ENCODE results near the gene ERVK3-1.
A peak's percentile ranks its signal among the peaks of the same experiment; 100 is the strongest.
"Not testable (repeated sequence)": the region's sequence is repeated elsewhere in the genome, so short reads cannot be mapped to it uniquely, and the experiment has no call there.

Gene ERVK3-1, protein sequence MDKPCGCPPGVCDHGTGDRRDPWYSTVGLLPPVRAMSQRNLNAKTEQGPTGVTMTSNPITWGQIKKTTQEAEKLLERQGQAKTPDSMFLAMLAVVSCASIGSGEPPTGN

DNA sequence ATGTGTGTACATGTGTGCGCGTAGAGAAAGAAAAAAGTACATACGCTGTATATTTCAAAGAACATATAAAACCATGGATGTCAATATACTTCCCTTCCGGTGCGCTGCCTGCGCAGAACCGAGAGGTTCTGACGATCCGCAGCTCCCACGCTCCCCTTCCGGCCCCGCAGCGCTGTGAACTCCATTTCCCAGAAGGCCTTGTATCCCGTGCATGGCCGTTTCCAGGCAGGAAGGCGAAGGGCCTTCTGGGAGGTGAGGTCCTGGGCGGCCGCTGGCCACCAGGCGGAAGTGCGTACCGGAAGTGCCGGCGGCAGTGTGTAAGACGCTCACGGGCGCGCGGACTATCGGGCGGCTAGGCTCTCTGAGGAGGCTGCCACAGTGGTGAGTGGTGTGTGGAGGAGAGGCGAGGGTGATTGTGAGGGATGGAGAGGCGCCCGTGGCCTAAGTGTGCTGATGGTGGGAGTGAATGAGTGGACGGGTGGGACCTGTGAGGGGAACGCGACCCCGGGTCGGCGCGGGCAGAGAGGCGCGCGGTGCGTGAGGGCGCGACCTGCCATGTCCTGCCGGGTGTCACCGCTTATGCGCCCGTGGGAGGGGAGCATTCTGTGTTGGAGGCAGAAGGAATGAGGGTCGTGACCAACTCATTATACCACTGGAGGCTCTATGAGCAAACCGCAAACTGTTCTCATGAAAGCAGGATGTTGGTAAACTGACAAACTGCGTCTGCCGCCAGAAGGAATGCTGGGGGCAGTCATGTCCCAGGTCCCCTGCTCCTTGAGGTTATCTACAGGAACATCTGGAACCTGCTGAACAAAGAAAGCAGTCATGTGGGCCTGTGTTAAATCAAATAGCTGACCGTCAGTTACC is at the start of gene ERVK3-1:
ERVK3-1 (plus strand) TSS at position 313 of the 867 bp plus-strand sequence. CDS start 6,792 bp downstream, outside the sequence.
- peak within 1 kb of the TSS; percentile 97 for H3K4me3 ChIP-seq (ENCODE audit: low read depth, low read length)

DNA sequence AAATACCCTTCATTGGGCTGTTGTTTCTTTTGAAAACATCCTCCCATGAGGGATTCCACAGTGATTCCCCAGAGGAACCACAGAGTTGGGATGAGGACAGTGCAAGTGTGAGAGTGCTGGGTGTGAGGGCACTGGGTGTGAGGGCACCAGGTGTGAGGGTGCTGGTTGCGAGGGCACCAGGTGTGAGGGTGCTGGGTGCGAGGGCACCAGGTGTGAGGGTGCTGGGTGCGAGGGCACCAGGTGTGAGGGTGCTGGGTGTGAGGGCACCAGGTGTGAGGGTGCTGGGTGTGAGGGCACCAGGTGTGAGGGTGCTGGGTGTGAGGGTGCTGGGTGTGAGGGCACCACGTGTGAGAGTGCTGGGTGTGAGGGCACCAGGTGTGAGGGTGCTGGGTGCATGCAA is 46.9 kb upstream of the ERVK3-1 start:
- not testable (repeated sequence) for H3K4me3 ChIP-seq (ENCODE audit: low read depth, low read length)

DNA sequence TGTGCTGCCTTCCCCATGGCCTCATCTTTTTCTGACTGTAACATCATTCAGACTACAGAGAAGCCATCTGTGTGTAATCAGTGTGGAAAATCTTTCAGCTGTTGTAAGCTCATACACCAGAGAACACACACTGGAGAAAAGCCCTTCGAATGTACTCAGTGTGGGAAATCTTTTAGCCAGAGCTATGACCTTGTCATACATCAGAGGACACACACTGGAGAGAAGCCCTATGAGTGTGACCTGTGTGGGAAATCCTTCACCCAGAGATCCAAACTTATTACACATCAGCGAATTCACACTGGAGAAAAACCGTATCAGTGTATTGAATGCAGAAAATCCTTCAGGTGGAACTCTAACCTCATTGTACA is 43.6 kb upstream of the ERVK3-1 start:
- H3K4me3 ChIP-seq (ENCODE audit: low read depth, low read length): no peak overlapping the region

DNA sequence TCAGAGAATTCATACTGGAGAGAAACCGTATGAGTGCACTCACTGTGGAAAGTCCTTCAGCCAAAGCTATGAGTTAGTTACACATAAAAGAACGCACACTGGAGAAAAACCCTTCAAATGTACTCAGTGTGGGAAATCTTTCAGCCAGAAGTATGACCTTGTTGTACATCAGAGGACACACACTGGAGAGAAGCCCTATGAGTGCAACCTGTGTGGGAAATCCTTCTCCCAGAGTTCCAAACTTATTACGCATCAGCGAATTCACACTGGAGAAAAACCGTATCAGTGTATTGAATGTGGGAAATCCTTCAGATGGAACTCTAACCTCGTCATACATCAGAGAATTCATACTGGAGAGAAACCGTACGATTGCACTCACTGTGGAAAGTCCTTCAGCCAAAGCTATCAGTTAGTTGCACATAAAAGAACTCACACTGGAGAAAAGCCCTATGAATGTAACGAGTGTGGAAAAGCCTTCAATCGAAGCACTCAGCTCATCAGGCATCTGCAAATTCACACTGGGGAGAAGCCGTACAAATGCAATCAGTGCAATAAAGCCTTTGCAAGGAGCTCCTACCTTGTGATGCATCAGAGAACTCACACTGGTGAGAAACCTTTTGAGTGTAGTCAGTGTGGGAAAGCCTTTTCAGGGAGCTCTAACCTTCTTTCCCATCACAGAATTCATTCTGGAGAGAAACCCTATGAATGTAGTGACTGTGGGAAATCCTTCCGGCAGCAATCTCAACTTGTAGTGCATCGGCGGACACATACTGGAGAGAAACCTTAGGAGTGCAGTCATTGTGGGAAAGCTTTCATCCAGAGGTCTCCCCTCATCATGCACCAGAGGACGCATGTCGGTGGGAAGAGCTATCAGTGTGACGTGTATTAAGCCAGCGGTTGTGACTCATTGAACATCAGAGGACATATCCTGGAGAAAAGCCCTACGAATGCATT is 42.9 kb upstream of the ERVK3-1 start:
- H3K4me3 ChIP-seq (ENCODE audit: low read depth, low read length): no peak overlapping the region

DNA sequence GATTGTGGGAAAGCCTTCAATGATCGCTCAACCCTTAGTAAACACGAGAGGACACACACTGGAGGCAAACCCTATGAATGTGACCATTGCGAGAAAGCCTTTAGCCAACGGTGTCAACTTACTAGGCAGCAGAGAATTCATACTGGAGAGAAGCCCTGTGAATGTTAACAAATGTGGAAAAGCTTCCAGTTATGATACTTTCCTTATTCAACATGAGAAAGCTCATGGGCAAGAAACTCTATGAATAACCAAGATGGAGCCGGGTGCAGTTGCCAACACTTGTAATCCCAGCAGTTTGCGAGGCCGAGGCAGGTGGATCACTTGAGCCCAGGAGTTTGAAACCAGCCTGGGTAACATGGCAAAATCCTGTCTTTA is 42.3 kb upstream of the ERVK3-1 start:
- no peak overlapping the region for H3K4me3 ChIP-seq (ENCODE audit: low read depth, low read length)

DNA sequence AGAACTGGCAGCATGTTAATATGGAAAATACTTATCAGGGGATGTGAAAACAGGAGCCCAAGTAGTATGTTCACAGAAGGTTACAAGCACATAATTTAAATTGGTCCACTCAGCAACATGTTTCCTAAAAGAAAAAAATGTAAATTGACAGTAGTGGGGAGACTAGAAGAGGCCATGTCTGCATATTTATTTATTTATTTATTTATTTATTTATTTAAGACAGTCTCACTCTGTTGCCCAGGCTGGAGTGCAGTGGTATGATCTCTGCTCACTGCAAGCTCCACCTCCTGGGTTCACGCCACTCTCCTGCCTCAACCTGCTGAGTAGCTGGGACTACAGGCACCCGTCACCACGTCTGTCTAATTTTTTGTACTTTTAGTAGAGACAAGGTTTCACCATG is 40.1 kb upstream of the ERVK3-1 start:
- H3K4me3 ChIP-seq (ENCODE audit: low read depth, low read length): no peak overlapping the region

DNA sequence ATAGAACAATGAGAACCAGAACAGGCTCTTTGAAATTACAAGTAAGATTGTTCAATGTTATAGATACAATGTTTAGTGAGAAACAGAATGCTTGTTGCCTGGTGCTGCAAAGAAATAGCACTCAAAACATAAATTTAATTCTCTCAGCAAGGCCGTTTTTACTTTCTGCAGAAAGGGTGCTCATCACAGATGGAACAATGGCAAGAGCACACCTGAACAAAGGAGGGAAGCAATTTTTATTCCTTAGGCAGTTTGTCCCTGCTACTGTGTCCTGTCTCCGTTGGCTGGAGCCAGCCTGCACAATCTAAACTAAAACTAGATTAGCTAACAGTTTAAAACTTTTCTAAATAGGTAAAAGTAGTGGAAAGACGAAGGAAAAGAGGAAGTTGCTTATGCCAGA is 36.8 kb upstream of the ERVK3-1 start:
- H3K4me3 ChIP-seq (ENCODE audit: low read depth, low read length): no peak overlapping the region

DNA sequence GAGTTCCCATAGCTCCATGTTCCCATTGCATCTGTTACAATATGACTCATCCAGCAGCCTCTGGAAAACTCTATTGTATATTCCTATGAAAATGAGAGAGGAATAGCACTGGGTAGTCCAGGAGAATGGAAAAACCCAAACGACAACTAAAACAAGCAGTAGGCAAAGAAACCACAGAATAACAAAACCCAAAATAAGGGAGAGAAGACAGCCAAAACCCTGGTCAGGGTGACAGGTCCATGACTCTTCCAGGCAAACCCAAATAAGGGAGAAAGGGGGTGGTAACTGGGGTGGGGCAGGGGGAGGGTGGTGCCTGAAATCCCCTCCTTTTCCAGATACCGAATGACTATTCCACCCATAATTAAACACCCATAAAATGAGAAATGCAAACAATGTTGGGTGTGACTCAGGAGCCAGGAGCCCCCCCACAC is 30.4 kb upstream of the ERVK3-1 start:
- H3K4me3 ChIP-seq (ENCODE audit: low read depth, low read length): no peak overlapping the region

DNA sequence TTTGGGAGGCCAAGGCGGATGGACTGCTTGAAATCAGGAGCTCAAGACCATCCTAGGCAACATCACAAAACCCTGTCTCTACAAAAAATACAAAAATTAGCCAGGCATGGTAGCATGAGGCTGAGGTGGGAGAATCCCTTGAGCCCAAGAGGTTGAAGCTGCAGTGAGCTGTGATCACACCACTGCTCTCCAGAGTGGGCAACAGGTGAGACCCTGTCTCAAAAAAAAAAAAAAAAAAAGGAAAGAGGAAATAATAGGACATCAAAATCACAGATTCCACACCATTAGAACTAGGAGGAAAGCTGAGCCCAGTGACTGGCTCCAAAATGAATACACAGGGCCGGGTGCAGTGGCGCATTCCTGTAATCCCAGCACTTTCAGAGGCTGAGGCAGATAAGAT is 29.6 kb upstream of the ERVK3-1 start:
- H3K4me3 ChIP-seq (ENCODE audit: low read depth, low read length): no peak overlapping the region

DNA sequence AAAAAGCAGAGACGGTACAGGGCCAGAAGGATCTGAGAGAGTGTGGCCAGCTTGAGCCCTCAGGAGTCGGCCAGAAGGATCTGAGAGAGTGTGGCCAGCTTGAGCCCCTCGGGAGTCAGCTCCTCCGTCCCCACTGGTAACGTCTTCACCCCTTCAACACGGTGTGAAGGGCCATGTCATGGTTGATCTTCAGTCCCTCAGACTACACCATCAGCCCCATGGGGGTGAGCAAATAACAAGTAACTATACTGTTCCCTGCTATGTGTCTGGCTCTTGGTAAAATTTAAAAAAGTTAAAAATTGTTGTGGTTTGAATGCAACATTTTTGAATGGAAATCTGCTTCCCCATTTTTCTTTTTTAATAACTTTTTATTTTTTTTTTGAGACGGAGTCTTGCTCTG is 28.0 kb upstream of the ERVK3-1 start:
- H3K4me3 ChIP-seq (ENCODE audit: low read depth, low read length): no peak overlapping the region

DNA sequence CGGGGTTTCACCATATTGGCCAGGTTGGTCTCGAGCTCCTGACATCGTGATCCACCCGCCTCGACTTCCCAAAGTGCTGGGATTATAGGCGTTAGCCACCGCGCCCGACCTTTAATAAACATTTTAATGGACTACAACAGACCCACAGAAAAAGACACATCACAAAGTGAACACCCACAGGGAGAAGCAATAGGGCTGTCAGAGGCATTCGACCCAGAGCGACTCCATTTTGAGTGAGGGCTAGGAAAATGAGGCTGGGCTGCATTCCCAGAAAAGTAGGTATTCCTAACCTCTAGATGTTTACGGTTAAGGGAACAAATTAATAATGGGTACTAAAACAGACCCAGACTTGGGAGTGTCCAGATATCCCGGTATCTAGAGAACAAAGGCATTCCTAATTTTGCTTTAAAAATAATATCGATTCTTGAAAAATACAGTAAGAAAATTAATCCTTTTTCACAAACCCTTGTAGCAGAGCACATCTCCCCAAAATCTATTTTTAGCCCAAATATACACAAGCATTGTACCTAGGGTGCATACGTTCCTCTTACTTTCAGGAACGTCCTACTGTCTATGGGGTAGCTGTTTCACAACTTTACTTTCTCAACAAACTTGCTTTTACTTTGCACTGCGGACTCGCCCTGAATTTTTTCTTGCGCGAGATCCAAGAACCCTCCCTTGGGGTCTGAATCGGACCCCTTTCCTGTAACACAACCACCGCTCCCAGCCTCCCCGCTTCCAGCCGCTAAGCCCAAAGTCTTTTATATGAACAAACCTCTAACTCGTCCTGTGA is 27.2 kb upstream of the ERVK3-1 start:
- peak overlapping the region; percentile 68 for H3K4me3 ChIP-seq (ENCODE audit: low read depth, low read length)

DNA sequence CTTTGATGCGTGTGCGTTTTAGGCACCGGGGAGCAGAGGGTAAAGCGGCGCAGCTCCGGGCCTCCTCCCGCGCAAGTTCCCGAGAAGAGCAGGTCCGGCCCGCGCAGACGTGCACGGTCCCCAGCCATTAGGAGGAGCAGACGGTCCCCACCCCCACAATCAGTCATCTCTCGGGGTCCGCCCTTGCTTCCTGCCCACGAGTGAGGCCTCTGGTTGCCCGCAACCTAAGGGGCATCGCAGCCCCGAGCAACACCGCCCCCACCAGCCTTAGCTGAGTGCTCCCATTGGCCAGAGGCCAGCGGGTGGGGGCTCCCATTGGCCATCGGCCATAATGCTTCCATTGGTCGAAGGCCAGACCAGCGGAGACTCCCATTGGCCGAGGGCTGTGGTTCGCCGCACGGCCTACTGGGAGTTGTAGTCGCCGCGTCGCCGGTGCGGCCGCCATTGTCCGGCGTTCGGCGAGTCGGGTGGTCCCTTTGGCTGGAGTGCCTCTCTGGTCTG is 26.6 kb upstream of the ERVK3-1 start, which contains the start of gene ZNF8:
ZNF8 (plus strand) TSS at position 415 of the 501 bp plus-strand sequence. CDS start 127 bp downstream, outside the sequence.
- H3K4me3 ChIP-seq (ENCODE audit: low read depth, low read length): peak within 1 kb of the TSS; percentile 68

DNA sequence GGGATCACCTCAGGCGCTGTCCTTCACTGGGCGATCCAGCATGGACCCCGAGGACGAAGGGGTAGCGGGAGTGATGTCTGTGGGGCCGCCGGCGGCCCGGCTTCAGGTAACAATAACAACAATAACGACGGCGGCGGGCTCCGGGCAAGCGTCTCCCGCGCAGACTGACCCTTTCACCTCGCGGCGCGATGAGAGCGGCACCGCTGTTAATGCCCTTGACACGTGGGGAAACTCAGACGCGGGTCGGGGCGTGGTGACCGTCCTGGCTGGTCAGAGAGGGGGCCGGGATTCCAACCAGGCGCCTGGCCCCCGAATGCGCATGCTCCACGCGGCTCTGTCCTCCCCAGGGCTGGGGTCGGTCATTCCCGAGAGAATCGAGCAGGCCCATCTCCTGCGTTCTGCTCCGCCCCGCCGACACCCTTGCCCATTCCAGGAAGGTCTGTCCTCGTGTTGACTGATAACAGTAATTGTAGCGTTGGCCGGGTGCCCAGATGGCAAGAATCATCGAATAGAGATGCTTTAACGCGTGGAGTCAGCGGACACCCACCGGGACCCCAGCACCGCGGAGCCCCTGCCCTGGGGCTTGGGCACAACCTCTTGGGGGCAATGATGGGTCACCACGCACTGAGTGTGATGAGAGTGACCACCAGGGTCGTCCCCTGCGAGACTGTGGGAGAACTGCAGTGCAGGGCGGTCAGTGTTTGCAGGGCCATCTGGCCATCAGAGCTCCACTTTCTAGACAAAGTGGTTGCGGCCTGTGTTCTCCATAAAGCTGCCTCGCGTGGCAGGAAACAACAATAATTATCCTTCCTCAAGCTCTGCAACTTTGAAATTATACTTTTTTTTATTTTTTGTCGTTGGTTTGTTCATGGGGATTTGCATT is 25.9 kb upstream of the ERVK3-1 start:
- peak overlapping the region; percentile 68 for H3K4me3 ChIP-seq (ENCODE audit: low read depth, low read length)

DNA sequence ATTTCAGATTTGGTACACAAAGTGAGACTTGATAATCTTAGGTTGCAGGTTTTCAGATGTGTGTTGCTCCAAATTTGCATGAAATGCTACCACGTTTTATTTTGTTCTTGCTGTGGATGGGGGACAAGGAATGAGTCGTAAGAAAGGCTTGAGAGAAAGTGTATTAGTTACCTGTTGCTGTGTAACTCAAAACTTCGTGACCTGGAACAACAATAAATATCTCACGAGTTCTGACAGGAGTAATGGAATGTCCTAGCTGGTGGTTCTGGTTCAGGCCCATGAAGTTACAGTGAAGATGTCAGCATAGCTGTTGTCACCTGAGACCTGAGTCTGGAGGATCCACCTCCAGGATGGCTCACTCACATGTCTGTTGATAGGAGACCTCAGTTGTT is 25.3 kb upstream of the ERVK3-1 start:
- H3K4me3 ChIP-seq (ENCODE audit: low read depth, low read length): peak overlapping the region; percentile 68

DNA sequence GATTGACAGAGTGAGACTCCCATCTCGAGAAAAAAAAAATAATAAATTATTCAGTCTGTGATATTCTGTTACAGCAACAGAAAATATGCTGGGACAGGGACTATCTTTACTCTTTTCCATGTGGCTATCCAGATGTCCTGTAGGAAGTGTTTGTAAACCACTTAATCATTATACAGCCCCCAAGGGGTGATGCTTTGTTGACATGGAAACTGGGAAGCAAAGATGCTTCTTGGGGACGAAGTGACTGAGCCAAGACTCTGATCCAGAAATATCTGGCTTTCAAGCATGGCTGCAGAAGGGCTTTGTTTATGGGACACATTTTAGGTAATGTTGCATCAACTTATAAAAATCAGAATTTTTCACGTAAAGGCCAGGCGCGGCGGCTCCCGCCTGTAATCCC is 21.0 kb upstream of the ERVK3-1 start:
- H3K4me3 ChIP-seq (ENCODE audit: low read depth, low read length): no peak overlapping the region

DNA sequence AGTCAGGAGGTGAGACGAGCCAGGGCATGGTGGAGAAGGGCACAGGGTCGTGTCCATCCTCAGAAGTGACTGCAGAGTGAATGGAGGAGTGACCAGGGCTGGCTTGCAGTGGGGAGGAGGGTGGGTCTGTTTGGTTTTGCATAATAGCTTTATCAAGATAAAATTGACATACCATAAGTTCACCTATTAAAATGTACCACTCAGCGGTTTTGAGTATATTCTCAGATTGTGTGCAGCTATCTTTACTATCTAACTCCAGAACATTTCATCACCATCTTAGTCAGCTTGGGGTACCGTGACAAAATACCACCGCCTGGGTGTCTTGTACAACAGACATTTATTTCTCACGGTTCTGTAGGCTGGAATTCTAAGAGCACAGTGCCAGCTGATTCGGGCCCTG is 13.2 kb upstream of the ERVK3-1 start:
- H3K4me3 ChIP-seq (ENCODE audit: low read depth, low read length): no peak overlapping the region

DNA sequence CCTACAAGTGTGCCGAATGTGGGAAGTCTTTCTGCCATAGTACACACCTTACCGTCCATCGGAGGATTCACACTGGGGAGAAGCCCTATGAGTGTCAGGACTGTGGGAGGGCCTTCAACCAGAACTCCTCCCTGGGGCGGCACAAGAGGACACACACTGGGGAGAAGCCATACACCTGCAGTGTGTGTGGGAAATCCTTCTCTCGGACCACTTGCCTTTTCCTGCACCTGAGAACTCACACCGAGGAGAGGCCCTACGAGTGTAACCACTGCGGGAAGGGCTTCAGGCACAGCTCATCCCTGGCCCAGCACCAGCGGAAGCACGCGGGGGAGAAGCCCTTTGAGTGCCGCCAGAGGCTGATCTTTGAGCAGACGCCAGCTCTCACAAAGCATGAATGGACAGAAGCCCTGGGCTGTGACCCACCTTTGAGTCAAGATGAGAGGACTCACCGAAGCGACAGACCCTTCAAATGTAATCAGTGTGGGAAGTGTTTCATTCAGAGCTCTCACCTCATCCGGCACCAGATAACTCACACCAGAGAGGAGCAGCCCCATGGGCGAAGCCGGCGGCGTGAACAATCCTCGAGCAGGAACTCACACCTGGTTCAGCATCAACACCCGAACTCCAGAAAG is 10.3 kb upstream of the ERVK3-1 start:
- H3K4me3 ChIP-seq (ENCODE audit: low read depth, low read length): no peak overlapping the region

DNA sequence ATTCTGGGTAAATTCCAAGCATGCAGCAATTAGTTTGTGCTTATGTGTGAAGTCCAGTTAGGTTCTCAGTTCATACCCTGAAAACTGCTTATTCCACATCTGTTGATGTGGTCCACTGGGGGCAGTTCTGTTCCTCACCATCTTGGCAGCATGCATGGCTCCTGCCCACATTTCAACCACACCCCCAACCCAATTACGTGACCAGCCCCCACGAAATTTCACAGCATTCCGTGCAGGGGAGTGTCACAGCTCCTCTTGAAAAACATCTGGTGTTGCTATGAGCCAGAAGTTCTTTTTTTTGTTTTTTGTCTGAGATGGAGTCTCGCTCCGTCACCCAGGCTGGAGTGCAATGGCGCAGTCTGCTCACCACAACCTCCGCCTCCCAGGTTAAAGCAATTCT is 9.1 kb upstream of the ERVK3-1 start:
- H3K4me3 ChIP-seq (ENCODE audit: low read depth, low read length): no peak overlapping the region

DNA sequence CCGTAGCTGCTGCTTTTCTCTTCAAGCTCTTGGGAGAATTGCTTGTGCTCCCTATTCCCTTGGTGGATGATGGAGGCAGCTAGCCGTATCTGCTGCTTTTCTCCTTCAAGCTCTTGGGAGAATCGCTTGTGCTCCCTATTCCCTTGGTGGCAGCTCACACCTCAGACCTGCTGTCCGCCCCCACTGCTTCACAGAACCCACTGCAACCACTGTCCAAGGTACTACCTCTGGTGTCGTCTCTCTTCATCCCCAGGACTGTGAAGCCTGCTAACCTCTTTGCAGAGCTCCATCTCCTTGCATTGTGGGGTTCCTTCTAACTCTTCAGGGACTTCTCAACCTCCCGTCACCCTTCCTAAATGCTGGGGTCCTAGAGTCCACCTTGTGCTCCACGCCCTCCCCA is 4.6 kb upstream of the ERVK3-1 start:
- no peak overlapping the region for H3K4me3 ChIP-seq (ENCODE audit: low read depth, low read length)
